ENCODE results near the gene FER1L5.

- TF ChIP-seq CHD7 (IDR thresholded peaks at IDR 0.05; ENCODE audit: low read depth, low read length) (no peak), SP1 (CRISPR knock-in tag; IDR thresholded peaks at IDR 0.05) (no peak), ZNF644 (tag; IDR thresholded peaks at IDR 0.05; ENCODE audit: low read depth) (no peak), ZNF41 (CRISPR knock-in tag; conservative IDR thresholded peaks at IDR 0.05) (no peak)
Observed at GRCh38 chr2:96669539-96670215, 27.1 kb downstream of the FER1L5 start.
